Muscle layer of duodenum (tissue), 2 donors: ENCODE data around the gene TXN.

ENCODE experiments used
- H3K27ac ChIP-seq: one replicate; pipeline ENCODE4 v1.7.0; 2013; ENCODE audit warnings: mild to moderate bottlenecking, low read length
- H3K27me3 ChIP-seq: one replicate; pipeline ENCODE4 v1.7.0; 2013; ENCODE audit warnings: low read depth, mild to moderate bottlenecking, control low read depth, low read length
- H3K36me3 ChIP-seq, 2 donors: one replicate each; pipeline ENCODE4 v1.7.0; 2013; ENCODE audit warnings: low read length in 2 of 2, control low read depth in 1 of 2, mild to moderate bottlenecking in 1 of 2; ENCODE audit not compliant: insufficient read depth in 2 of 2, control insufficient read depth in 1 of 2
- H3K4me1 ChIP-seq, 2 donors: one replicate each; pipeline ENCODE4 v1.7.0; 2013; ENCODE audit warnings: low read length in 2 of 2, mild to moderate bottlenecking in 2 of 2, control low read depth in 1 of 2, moderate library complexity in 1 of 2; ENCODE audit not compliant: insufficient read depth in 2 of 2, control insufficient read depth in 1 of 2
- H3K4me3 ChIP-seq, 2 donors: one replicate each; pipeline ENCODE4 v1.7.0; 2013; ENCODE audit warnings: low read length in 2 of 2, low read depth in 1 of 2, mild to moderate bottlenecking in 1 of 2
- H3K9me3 ChIP-seq, 2 donors: one replicate each; pipeline ENCODE4 v1.7.0; 2013; ENCODE audit warnings: low read length in 2 of 2, control low read depth in 1 of 2, mild to moderate bottlenecking in 1 of 2; ENCODE audit not compliant: control insufficient read depth in 1 of 2
- donor health status: healthy.

The TXN gene

GRCh38 chr9:110241260-110241857, 14.9 kb downstream of the TXN start:
- no peaks in the 10 kb centered on the region for H3K27me3 ChIP-seq
- H3K27ac ChIP-seq, result no peak overlapping the region
- H3K4me1 ChIP-seq, result no peaks in the 10 kb centered on the region
- H3K4me3 ChIP-seq, result no peak overlapping the region
- no peaks in the 10 kb centered on the region for H3K9me3 ChIP-seq
- H3K36me3 ChIP-seq, result peaks cover 21 to 35% of the 10 kb centered on the region in 2 donors

GRCh38 chr9:110240198-110240597, 16.1 kb downstream of the TXN start:
- Histone ChIP-seq H3K27ac (no peak overlapping the region), H3K36me3 (peaks cover 17 to 28% of the 10 kb centered on the region in 2 donors), H3K9me3 (no peaks in the 10 kb centered on the region), H3K27me3 (no peaks in the 10 kb centered on the region), H3K4me1 (no peaks in the 10 kb centered on the region), H3K4me3 (no peak overlapping the region)

GRCh38 chr9:110228321-110228720, 28.0 kb downstream of the TXN start:
- Histone ChIP-seq H3K27me3 (no peaks in the 10 kb centered on the region), H3K4me1 (no peaks in the 10 kb centered on the region), H3K27ac (no peak overlapping the region), H3K9me3 (no peaks in the 10 kb centered on the region), H3K4me3 (no peak overlapping the region), H3K36me3 (no peaks in the 10 kb centered on the region)

- Histone ChIP-seq H3K4me3 (no peak overlapping the region), H3K27ac (no peak overlapping the region), H3K36me3 (no peaks in the 10 kb centered on the region), H3K27me3 (no peaks in the 10 kb centered on the region), H3K9me3 (no peaks in the 10 kb centered on the region), H3K4me1 (no peaks in the 10 kb centered on the region)
Observed at GRCh38 chr9:110224583-110224982, 31.7 kb downstream of the TXN start.

- Histone ChIP-seq H3K27me3 (no peaks in the 10 kb centered on the region), H3K36me3 (no peaks in the 10 kb centered on the region), H3K4me3 (no peak overlapping the region), H3K27ac (no peak overlapping the region), H3K9me3 (no peaks in the 10 kb centered on the region), H3K4me1 (no peaks in the 10 kb centered on the region)
Observed at GRCh38 chr9:110220809-110221208, 35.5 kb downstream of the TXN start.

GRCh38 chr9:110217656-110218099, 38.6 kb downstream of the TXN start:
- H3K4me3 ChIP-seq, result no peak overlapping the region
- no peaks in the 10 kb centered on the region for H3K9me3 ChIP-seq
- H3K36me3 ChIP-seq, result no peaks in the 10 kb centered on the region
- no peak overlapping the region for H3K27ac ChIP-seq
- H3K27me3 ChIP-seq, result no peaks in the 10 kb centered on the region
- H3K4me1 ChIP-seq, result no peaks in the 10 kb centered on the region

- Histone ChIP-seq H3K27me3 (no peaks in the 10 kb centered on the region), H3K4me3 (no peak overlapping the region), H3K36me3 (no peaks in the 10 kb centered on the region), H3K4me1 (no peaks in the 10 kb centered on the region), H3K27ac (no peak overlapping the region), H3K9me3 (peaks cover 0 to 3% of the 10 kb centered on the region in 2 donors)
Observed at GRCh38 chr9:110214586-110215355, 41.5 kb downstream of the TXN start.

GRCh38 chr9:110214090-110214489, 42.2 kb downstream of the TXN start:
- Histone ChIP-seq H3K36me3 (no peaks in the 10 kb centered on the region), H3K27me3 (no peaks in the 10 kb centered on the region), H3K9me3 (peaks cover 0 to 3% of the 10 kb centered on the region in 2 donors), H3K4me1 (no peaks in the 10 kb centered on the region), H3K4me3 (no peak overlapping the region), H3K27ac (peak overlapping the region; percentile 5)

- no peaks in the 10 kb centered on the region for H3K27me3 ChIP-seq
- peak overlapping the region; percentile 5 for H3K27ac ChIP-seq
- no peaks in the 10 kb centered on the region for H3K36me3 ChIP-seq
- no peak overlapping the region for H3K4me3 ChIP-seq
- peaks cover 0 to 3% of the 10 kb centered on the region in 2 donors for H3K9me3 ChIP-seq
- no peaks in the 10 kb centered on the region for H3K4me1 ChIP-seq
Observed at GRCh38 chr9:110213413-110214044, 42.8 kb downstream of the TXN start.

- Histone ChIP-seq H3K4me1 (no peaks in the 10 kb centered on the region), H3K27me3 (no peaks in the 10 kb centered on the region), H3K36me3 (no peaks in the 10 kb centered on the region), H3K27ac (peak within 1 kb of the TSS; percentile 76), H3K9me3 (peaks cover 0 to 3% of the 10 kb centered on the region in 2 donors), H3K4me3 (peak within 1 kb of the TSS in 1 of 2 donors; percentile 31)
Observed at GRCh38 chr9:110208031-110208430, 48.3 kb downstream of the TXN start, which contains the start of gene C9orf152. Gene C9orf152, minus strand, starts transcription at chr9:110208159. Its CDS starts 580 bp downstream, at chr9:110207579.

- Histone ChIP-seq H3K9me3 (peaks cover 0 to 3% of the 10 kb centered on the region in 2 donors), H3K4me1 (no peaks in the 10 kb centered on the region), H3K4me3 (peak overlapping the region in 1 of 2 donors; percentile 31), H3K36me3 (no peaks in the 10 kb centered on the region), H3K27ac (peak overlapping the region; percentile 76), H3K27me3 (no peaks in the 10 kb centered on the region)
Observed at GRCh38 chr9:110207071-110207641, 49.2 kb downstream of the TXN start.
